SJSA1 (cell line): Measurements from ENCODE around the gene GPR142. TPM values are rescaled to one million over a fixed set of nuclear protein-coding genes. Genes with fewer than 3 reads are reported as not detected.
A peak's percentile ranks its signal among the peaks of the same experiment; 100 is the strongest.

Source experiments
- DNase-seq, 2 experiments: peaks; one replicate each; pipeline ENCODE4 v3.0.0-alpha.2; 2015 to 2020; ENCODE audit warnings: low spot score in 2 of 2, low read depth in 1 of 2
- H3K27ac ChIP-seq: fragments of 250-450 bp; sonication (Bioruptor Pico); 2 replicates; pipeline ENCODE4 v1.5.1; 2020; ENCODE audit warnings: mild to moderate bottlenecking, moderate library complexity
- H3K27me3 ChIP-seq: fragments of 250-450 bp; sonication (Bioruptor Pico); replicated peaks from 2 replicates; pipeline ENCODE4 v1.5.1; 2020; ENCODE audit warnings: mild to moderate bottlenecking, moderate library complexity
- H3K36me3 ChIP-seq: fragments of 250-450 bp; sonication (Bioruptor Pico); 2 replicates; pipeline ENCODE4 v1.5.1; 2020; ENCODE audit warnings: mild to moderate bottlenecking
- H3K4me1 ChIP-seq: fragments of 250-450 bp; sonication (Bioruptor Pico); replicated peaks from 2 replicates; pipeline ENCODE4 v1.6.1; 2021; ENCODE audit warnings: mild to moderate bottlenecking
- H3K4me3 ChIP-seq: fragments of 250-450 bp; sonication (Bioruptor Pico); 2 replicates; pipeline ENCODE4 v1.5.1; 2020; ENCODE audit warnings: mild to moderate bottlenecking
- H3K9me3 ChIP-seq: fragments of 250-450 bp; sonication (Bioruptor Pico); replicated peaks from 2 replicates; pipeline ENCODE4 v1.5.1; 2020; ENCODE audit warnings: mild to moderate bottlenecking
- total RNA-seq: library from RNA; depleted of rRNA; stranded (reverse); fragments of >200 nt; shearing (Covaris generic); gene quantifications from 2 replicates; pipeline ENCODE4 v1.2.3, GENCODE V29; 2014

The GPR142 gene
- total RNA-seq, 1 experiment from 2014 or later: not detected

- peak; percentile 63 to 81 for DNase-seq
- Histone ChIP-seq H3K27ac (no peak overlapping the region), H3K9me3 (no peaks in the 10 kb centered on the region), H3K4me3 (no peak overlapping the region), H3K27me3 (peaks cover 16% of the 10 kb centered on the region), H3K4me1 (no peaks in the 10 kb centered on the region), H3K36me3 (no peaks in the 10 kb centered on the region)
Observed at GRCh38 chr17:74368341-74369081, 1.2 kb downstream of the GPR142 start.

GRCh38 chr17:74369221-74369620, 1.9 kb downstream of the GPR142 start:
- H3K9me3 ChIP-seq: no peaks in the 10 kb centered on the region
- DNase-seq: no peak
- no peaks in the 10 kb centered on the region for H3K36me3 ChIP-seq
- H3K4me1 ChIP-seq: no peaks in the 10 kb centered on the region
- H3K27me3 ChIP-seq: peaks cover 14% of the 10 kb centered on the region
- H3K27ac ChIP-seq: no peak overlapping the region
- no peak overlapping the region for H3K4me3 ChIP-seq

- Histone ChIP-seq H3K9me3 (no peaks in the 10 kb centered on the region), H3K4me1 (no peaks in the 10 kb centered on the region), H3K36me3 (no peaks in the 10 kb centered on the region), H3K4me3 (no peak overlapping the region), H3K27me3 (peaks cover 13% of the 10 kb centered on the region), H3K27ac (no peak overlapping the region)
- DNase-seq: no peak
Observed at GRCh38 chr17:74369665-74370490, 2.6 kb downstream of the GPR142 start.

- no peak for DNase-seq
Observed at GRCh38 chr17:74371653-74372147, 4.4 kb downstream of the GPR142 start.

GRCh38 chr17:74372426-74372825, 5.1 kb downstream of the GPR142 start:
- no peaks in the 10 kb centered on the region for H3K4me1 ChIP-seq
- H3K9me3 ChIP-seq: no peaks in the 10 kb centered on the region
- no peaks in the 10 kb centered on the region for H3K36me3 ChIP-seq
- H3K27me3 ChIP-seq: peaks cover 9% of the 10 kb centered on the region; the same call in 1 of the 2 replicates
- no peak for DNase-seq
- no peak overlapping the region for H3K27ac ChIP-seq
- H3K4me3 ChIP-seq: no peak overlapping the region

More at GRCh38 chr17:74371653-74372147, 4.4 kb downstream of the GPR142 start:
- Histone ChIP-seq H3K4me1 (no peaks in the 10 kb centered on the region), H3K9me3 (no peaks in the 10 kb centered on the region), H3K27me3 (peaks cover 8% of the 10 kb centered on the region; the same call in 1 of the 2 replicates), H3K27ac (no peak overlapping the region), H3K4me3 (no peak overlapping the region), H3K36me3 (no peaks in the 10 kb centered on the region)

- no peaks in the 10 kb centered on the region for H3K4me1 ChIP-seq
Observed at GRCh38 chr17:74373838-74374606, 6.7 kb downstream of the GPR142 start.

GRCh38 chr17:74374858-74375257, 7.6 kb downstream of the GPR142 start:
- Histone ChIP-seq H3K4me1 (peaks cover 6% of the 10 kb centered on the region), H3K36me3 (no peaks in the 10 kb centered on the region), H3K4me3 (no peak overlapping the region), H3K27ac (no peak overlapping the region), H3K9me3 (no peaks in the 10 kb centered on the region), H3K27me3 (peaks cover 9% of the 10 kb centered on the region; the same call in 1 of the 2 replicates)
- no peak for DNase-seq

More at GRCh38 chr17:74373838-74374606, 6.7 kb downstream of the GPR142 start:
- no peaks in the 10 kb centered on the region for H3K9me3 ChIP-seq
- H3K27me3 ChIP-seq: peaks cover 9% of the 10 kb centered on the region; the same call in 1 of the 2 replicates
- DNase-seq: no peak
- H3K36me3 ChIP-seq: no peaks in the 10 kb centered on the region
- no peak overlapping the region for H3K27ac ChIP-seq
- no peak overlapping the region for H3K4me3 ChIP-seq

- Histone ChIP-seq H3K4me3 (no peak overlapping the region), H3K9me3 (no peaks in the 10 kb centered on the region), H3K27ac (no peak overlapping the region), H3K4me1 (peaks cover 15% of the 10 kb centered on the region), H3K27me3 (peaks cover 9% of the 10 kb centered on the region; the same call in 1 of the 2 replicates), H3K36me3 (no peaks in the 10 kb centered on the region)
- peak; percentile 85 to 95 for DNase-seq
Observed at GRCh38 chr17:74379495-74380085, 12.3 kb downstream of the GPR142 start.

GRCh38 chr17:74380086-74380958, 13.0 kb downstream of the GPR142 start:
- DNase-seq: peak in 1 of 2 experiments; percentile 42
- Histone ChIP-seq H3K4me3 (no peak overlapping the region), H3K27me3 (peaks cover 8% of the 10 kb centered on the region; the same call in 1 of the 2 replicates), H3K9me3 (no peaks in the 10 kb centered on the region), H3K27ac (no peak overlapping the region), H3K36me3 (no peaks in the 10 kb centered on the region), H3K4me1 (peaks cover 15% of the 10 kb centered on the region)

- no peak for DNase-seq
- Histone ChIP-seq H3K4me1 (peaks cover 15% of the 10 kb centered on the region), H3K27ac (no peak overlapping the region), H3K4me3 (no peak overlapping the region), H3K9me3 (no peaks in the 10 kb centered on the region), H3K36me3 (no peaks in the 10 kb centered on the region), H3K27me3 (0 out of 2 replicates have a peak, but pooled peaks cover 5% of the 10 kb centered on the region)
Observed at GRCh38 chr17:74380959-74381808, 13.9 kb downstream of the GPR142 start.

GRCh38 chr17:74383141-74383540, 15.8 kb downstream of the GPR142 start:
- Histone ChIP-seq H3K36me3 (no peaks in the 10 kb centered on the region), H3K9me3 (no peaks in the 10 kb centered on the region), H3K4me3 (no peak overlapping the region), H3K27ac (no peak overlapping the region), H3K27me3 (no peaks in the 10 kb centered on the region), H3K4me1 (peaks cover 15% of the 10 kb centered on the region)
- no peak for DNase-seq

- H3K27me3 ChIP-seq: no peaks in the 10 kb centered on the region
- no peak overlapping the region for H3K4me3 ChIP-seq
- no peak for DNase-seq
- H3K4me1 ChIP-seq: peaks cover 5% of the 10 kb centered on the region
- H3K9me3 ChIP-seq: no peaks in the 10 kb centered on the region
- no peak overlapping the region for H3K27ac ChIP-seq
- no peaks in the 10 kb centered on the region for H3K36me3 ChIP-seq
Observed at GRCh38 chr17:74385201-74385600, 17.9 kb downstream of the GPR142 start.
